Transverse colon (tissue), 4 donors: ENCODE measurements around the gene OR5B17. TPM values are rescaled to one million over a fixed set of nuclear protein-coding genes. Genes with fewer than 3 reads are reported as not detected.

Experiments
- DNase-seq: peaks from one replicate; pipeline ENCODE4 v3.0.0-alpha.2; 2019
- H3K27ac ChIP-seq, 4 donors: fragments of 200-600 bp; sonication (generic); 2 replicates each; pipeline ENCODE4 v1.5.1; 2016 to 2018; ENCODE audit warnings: inconsistent platforms in 4 of 4
- H3K27me3 ChIP-seq: fragments of 200-600 bp; sonication (generic); 2 replicates; pipeline ENCODE4 v1.5.1; 2017; ENCODE audit warnings: inconsistent platforms
- H3K36me3 ChIP-seq, 4 donors: fragments of 200-600 bp; sonication (generic); 2 replicates each; pipeline ENCODE4 v1.5.1; 2017 to 2019; ENCODE audit warnings: inconsistent platforms in 4 of 4
- H3K4me1 ChIP-seq, 4 donors: fragments of 200-600 bp; sonication (generic); 2 replicates each; pipeline ENCODE4 v1.5.1; 2017 to 2020; ENCODE audit warnings: inconsistent platforms in 4 of 4
- H3K4me3 ChIP-seq, 4 donors: fragments of 200-600 bp; sonication (generic); 1 replicate in 1 of 4; 2 replicates in 3 of 4; pipeline versions ENCODE4 v1.5.1 to v1.6.1; 2017 to 2019; ENCODE audit warnings: inconsistent platforms in 4 of 4
- H3K9me3 ChIP-seq, 2 donors: fragments of 200-600 bp; sonication (generic); 2 replicates each; pipeline ENCODE4 v1.5.1; 2017 to 2019; ENCODE audit warnings: inconsistent platforms in 2 of 2
- CTCF ChIP-seq, 5 experiments: fragments of 200-600 bp in 3 of 5; fragments of 450-650 bp in 2 of 5; sonication (generic) in 3 of 5; IDR thresholded peaks; 1 replicate in 2 of 5; 2 replicates in 3 of 5; pipeline ENCODE4 v1.5.1; 2016 to 2017; ENCODE audit warnings: antibody characterized with exemption in 5 of 5, inconsistent platforms in 3 of 5, mild to moderate bottlenecking in 2 of 5, moderate library complexity in 1 of 5
- EP300 ChIP-seq: sonication (generic); formaldehyde crosslinking; IDR thresholded peaks from one replicate; pipeline ENCODE4 v1.6.1; 2017; ENCODE audit warnings: antibody characterized with exemption, low read depth
- POLR2A ChIP-seq: fragments of 450-650 bp; IDR thresholded peaks from one replicate; pipeline ENCODE4 v1.6.1; 2016; ENCODE audit warnings: antibody characterized with exemption, mild to moderate bottlenecking, moderate library complexity
- POLR2AphosphoS5 ChIP-seq, 3 donors: sonication (generic); formaldehyde crosslinking; IDR thresholded peaks; one replicate each; pipeline ENCODE4 v1.6.1; 2016; ENCODE audit warnings: antibody characterized with exemption in 3 of 3
- WGBS, 2 donors: methylation state at CpG; one replicate each; pipeline ENCODE4 v1.1.5; 2018; ENCODE audit warnings: low coverage in 1 of 2; 5-methylcytosine and 5-hydroxymethylcytosine counted together
- in situ Hi-C, 4 donors: fragments of 200-750 bp; cut with MboI; loops; one replicate each; pipeline versions ENCODE4 v1.15.0 to v1.15.1; 2017; ENCODE audit warnings: low sequenced_read_pairs in 3 of 4, low pct_ligation_motif_present in 1 of 4, low pct_unique_long_range_greater_than_20kb in 1 of 4
- intact Hi-C: fragments of 100-400 bp; cut with DNase I; formaldehyde crosslinking; loops from one replicate; pipeline ENCODE4 v1.15.1; 2023; ENCODE audit warnings: low total_unique reads
- total RNA-seq, 4 donors: library from RNA; depleted of rRNA; stranded (reverse); fragments of >200 nt; gene quantifications; one replicate each; pipeline ENCODE4 v1.1.0, GENCODE V29; 2016

Gene OR5B17
- total RNA-seq, 4 donors from 2014 or later, result not detected

- TF ChIP-seq EP300 (no peak), CTCF (IDR thresholded peaks at IDR 0.05) (no peak), POLR2A (no peak), POLR2AphosphoS5 (IDR thresholded peaks at IDR 0.05) (no peak)
- H3K4me1 ChIP-seq, result no peaks in the 10 kb centered on the region
- H3K9me3 ChIP-seq, result peaks cover 0 to 9% of the 10 kb centered on the region in 2 donors
- in situ Hi-C loops (no loop called here), intact Hi-C loops (no loop called here)
- H3K27ac ChIP-seq, result no peak overlapping the region
- no peaks in the 10 kb centered on the region for H3K27me3 ChIP-seq
- 17 to 19% methylated on average over 1 of the region's 1 CpG for WGBS, 2 donors
- DNase-seq, result no peak
- no peak overlapping the region for H3K4me3 ChIP-seq
- H3K36me3 ChIP-seq, result no peaks in the 10 kb centered on the region
Measured at GRCh38 chr11:58392746-58393145, 33.9 kb upstream of the OR5B17 start.

- no peak for DNase-seq
- no peaks in the 10 kb centered on the region for H3K27me3 ChIP-seq
- no peaks in the 10 kb centered on the region for H3K4me1 ChIP-seq
- H3K27ac ChIP-seq, result no peak overlapping the region
- H3K36me3 ChIP-seq, result no peaks in the 10 kb centered on the region
- in situ Hi-C loops, result no loop called here
- TF ChIP-seq CTCF (IDR thresholded peaks at IDR 0.05) (no peak), EP300 (no peak), POLR2AphosphoS5 (IDR thresholded peaks at IDR 0.05) (no peak), POLR2A (no peak)
- no peak overlapping the region for H3K4me3 ChIP-seq
- intact Hi-C loops, result no loop called here
- H3K9me3 ChIP-seq, result peaks cover 0 to 9% of the 10 kb centered on the region in 2 donors
- WGBS, 2 donors, result 77 to 80% methylated on average over 1 of the region's 1 CpG
Measured at GRCh38 chr11:58391879-58392278, 33.0 kb upstream of the OR5B17 start.

GRCh38 chr11:58390551-58391063 is 31.7 kb upstream of the OR5B17 start:
- H3K27me3 ChIP-seq, result no peaks in the 10 kb centered on the region
- no peak overlapping the region for H3K27ac ChIP-seq
- H3K4me1 ChIP-seq, result no peaks in the 10 kb centered on the region
- intact Hi-C loops (no loop called here), in situ Hi-C loops (no loop called here)
- WGBS, 2 donors, result 81% methylated on average over 12 of the region's 18 CpGs; no CpG with 5 or more reads in 1 of the 2 donors
- no peak for TF ChIP-seq POLR2A
- TF ChIP-seq POLR2AphosphoS5 (IDR thresholded peaks at IDR 0.05), result no peak
- TF ChIP-seq EP300, result no peak
- no peak for TF ChIP-seq CTCF (IDR thresholded peaks at IDR 0.05)
- peaks cover 0 to 9% of the 10 kb centered on the region in 2 donors for H3K9me3 ChIP-seq
- DNase-seq, result no peak
- H3K36me3 ChIP-seq, result no peaks in the 10 kb centered on the region
- H3K4me3 ChIP-seq, result no peak overlapping the region

GRCh38 chr11:58354727-58355126 is 4.1 kb downstream of the OR5B17 start:
- no peak for DNase-seq
- Histone ChIP-seq H3K27me3 (no peaks in the 10 kb centered on the region), H3K4me3 (no peak overlapping the region), H3K9me3 (no peaks in the 10 kb centered on the region), H3K36me3 (no peaks in the 10 kb centered on the region), H3K4me1 (no peaks in the 10 kb centered on the region), H3K27ac (no peak overlapping the region)
- in situ Hi-C loops (no loop called here), intact Hi-C loops (no loop called here)
- WGBS, 2 donors, result 80 to 81% methylated on average over 3 of the region's 3 CpGs
- TF ChIP-seq POLR2AphosphoS5 (IDR thresholded peaks at IDR 0.05), result no peak
- no peak for TF ChIP-seq EP300

- 36 to 49% methylated on average over 2 of the region's 2 CpGs for WGBS, 2 donors
- Histone ChIP-seq H3K27me3 (no peaks in the 10 kb centered on the region), H3K27ac (no peak overlapping the region), H3K9me3 (peaks cover 0 to 2% of the 10 kb centered on the region in 2 donors), H3K36me3 (no peaks in the 10 kb centered on the region), H3K4me1 (no peaks in the 10 kb centered on the region), H3K4me3 (no peak overlapping the region)
- intact Hi-C loops, result no loop called here
- TF ChIP-seq POLR2A, result no peak
- no peak for TF ChIP-seq EP300
- no peak for TF ChIP-seq POLR2AphosphoS5 (IDR thresholded peaks at IDR 0.05)
- no peak for TF ChIP-seq CTCF (IDR thresholded peaks at IDR 0.05)
- in situ Hi-C loops, result no loop called here
- DNase-seq, result no peak
Measured at GRCh38 chr11:58345204-58345603, 13.7 kb downstream of the OR5B17 start.
